HEK293 (cell line): ENCODE data around the gene TUFM.

Source experiments
- HOXA7 ChIP-seq: sonication (generic); formaldehyde crosslinking; IDR thresholded peaks from 2 replicates; pipeline ENCODE4 v1.8.1; 2022; ENCODE audit warnings: missing genetic modification reagents, borderline replicate concordance
- KLF9 ChIP-seq: fragments of 450-650 bp; formaldehyde crosslinking; IDR thresholded peaks from 2 replicates; pipeline ENCODE4 v1.5.1; 2016; ENCODE audit warnings: missing biosample characterization, missing genetic modification characterization, low read depth
- PBX3 ChIP-seq: sonication (generic); formaldehyde crosslinking; IDR thresholded peaks from 2 replicates; pipeline ENCODE4 v1.8.1; 2022; ENCODE audit warnings: mild to moderate bottlenecking, moderate library complexity, missing genetic modification reagents
- SCRT1 ChIP-seq: fragments of 450-650 bp; formaldehyde crosslinking; IDR thresholded peaks from 2 replicates; pipeline ENCODE4 v1.5.1; 2016; ENCODE audit warnings: missing biosample characterization, missing genetic modification characterization, borderline replicate concordance
- ZBTB11 ChIP-seq: fragments of 450-650 bp; formaldehyde crosslinking; conservative IDR thresholded peaks from 2 replicates; pipeline ENCODE4 v1.5.1; 2016; ENCODE audit warnings: low read depth, missing biosample characterization, missing genetic modification characterization
- ZBTB20 ChIP-seq: fragments of 450-650 bp; formaldehyde crosslinking; IDR thresholded peaks from 2 replicates; pipeline ENCODE4 v1.5.1; 2016; ENCODE audit warnings: missing biosample characterization, missing genetic modification characterization
- ZBTB48 ChIP-seq: fragments of 450-650 bp; formaldehyde crosslinking; IDR thresholded peaks from 2 replicates; pipeline ENCODE4 v1.5.1; 2016; ENCODE audit warnings: missing biosample characterization, missing genetic modification characterization
- ZFP41 ChIP-seq: fragments of 450-650 bp; formaldehyde crosslinking; IDR thresholded peaks from 2 replicates; pipeline ENCODE4 v1.5.1; 2016; ENCODE audit warnings: missing biosample characterization, missing genetic modification characterization, borderline replicate concordance
- ZNF138 ChIP-seq: fragments of 450-650 bp; formaldehyde crosslinking; IDR thresholded peaks from 2 replicates; pipeline ENCODE4 v1.5.1; 2016; ENCODE audit warnings: missing biosample characterization, missing genetic modification characterization, borderline replicate concordance
- ZNF2 ChIP-seq: fragments of 450-650 bp; formaldehyde crosslinking; IDR thresholded peaks from 2 replicates; pipeline ENCODE4 v1.5.1; 2016; ENCODE audit warnings: missing biosample characterization, missing genetic modification characterization
- ZNF248 ChIP-seq: fragments of 450-650 bp; formaldehyde crosslinking; IDR thresholded peaks from 2 replicates; pipeline ENCODE4 v1.5.1; 2017; ENCODE audit warnings: missing biosample characterization, missing genetic modification characterization
- ZNF335 ChIP-seq: fragments of 450-650 bp; formaldehyde crosslinking; conservative IDR thresholded peaks from 2 replicates; pipeline ENCODE4 v1.5.1; 2016; ENCODE audit warnings: missing biosample characterization, missing genetic modification characterization
- ZNF354C ChIP-seq: fragments of 450-650 bp; formaldehyde crosslinking; IDR thresholded peaks from 2 replicates; pipeline ENCODE4 v1.5.1; 2016; ENCODE audit warnings: missing biosample characterization, missing genetic modification characterization, low read depth, borderline replicate concordance
- ZNF37A ChIP-seq: fragments of 450-650 bp; IDR thresholded peaks from 2 replicates; pipeline ENCODE4 v1.5.1; 2018; ENCODE audit warnings: missing biosample characterization, missing genetic modification characterization
- ZNF488 ChIP-seq: fragments of 450-650 bp; formaldehyde crosslinking; IDR thresholded peaks from 2 replicates; pipeline ENCODE4 v1.5.1; 2016; ENCODE audit warnings: missing biosample characterization, missing genetic modification characterization
- ZNF518A ChIP-seq: fragments of 450-650 bp; formaldehyde crosslinking; conservative IDR thresholded peaks from 2 replicates; pipeline ENCODE4 v1.5.1; 2016; ENCODE audit warnings: low read depth, missing biosample characterization, missing genetic modification characterization
- ZNF585B ChIP-seq: fragments of 450-650 bp; formaldehyde crosslinking; IDR thresholded peaks from 2 replicates; pipeline ENCODE4 v1.5.1; 2016; ENCODE audit warnings: missing biosample characterization, missing genetic modification characterization
- ZNF623 ChIP-seq: fragments of 450-650 bp; formaldehyde crosslinking; IDR thresholded peaks from 2 replicates; pipeline ENCODE4 v1.5.1; 2016; ENCODE audit warnings: missing biosample characterization, missing genetic modification characterization
- ZNF664 ChIP-seq: fragments of 450-650 bp; formaldehyde crosslinking; IDR thresholded peaks from 2 replicates; pipeline ENCODE4 v1.5.1; 2016; ENCODE audit warnings: missing biosample characterization, missing genetic modification characterization
- ZNF670 ChIP-seq: fragments of 450-650 bp; formaldehyde crosslinking; IDR thresholded peaks from 2 replicates; pipeline ENCODE4 v1.5.1; 2016; ENCODE audit warnings: missing biosample characterization, missing genetic modification characterization, low read depth
- ZNF776 ChIP-seq: fragments of 450-650 bp; formaldehyde crosslinking; IDR thresholded peaks from 2 replicates; pipeline ENCODE4 v1.5.0; 2017; ENCODE audit warnings: missing biosample characterization, missing genetic modification characterization, borderline replicate concordance
- ZNF791 ChIP-seq: fragments of 450-650 bp; formaldehyde crosslinking; IDR thresholded peaks from 2 replicates; pipeline ENCODE4 v1.5.1; 2016; ENCODE audit warnings: missing biosample characterization, missing genetic modification characterization
- ZNF843 ChIP-seq: fragments of 450-650 bp; formaldehyde crosslinking; IDR thresholded peaks from 2 replicates; pipeline ENCODE4 v1.5.1; 2016; ENCODE audit warnings: missing biosample characterization, missing genetic modification characterization
- ZSCAN30 ChIP-seq: fragments of 450-650 bp; IDR thresholded peaks from 2 replicates; pipeline ENCODE4 v1.5.1; 2018; ENCODE audit warnings: missing biosample characterization, mild to moderate bottlenecking, missing genetic modification characterization, moderate library complexity

Gene TUFM

GRCh38 chr16:28846080-28846932 is at the start of gene TUFM (continued):
- TF ChIP-seq ZNF670 (tag by site-specific recombination) (no peak), ZBTB20 (tag by site-specific recombination) (peak; percentile 38; the same call in 1 of the 2 replicates), ZNF248 (tag by site-specific recombination) (no peak), ZNF138 (no peak), PBX3 (peak; percentile 70; the same call in 1 of the 2 replicates), ZNF488 (tag by site-specific recombination) (no peak), ZBTB48 (tag by site-specific recombination) (peak; percentile 26; the same call in 1 of the 2 replicates), ZNF335 (tag by site-specific recombination) (peak; percentile 97), SCRT1 (tag by site-specific recombination) (no peak), ZNF623 (tag by site-specific recombination) (no peak; the same call in 1 of the 2 replicates), HOXA7 (CRISPR knock-in tag) (no peak), KLF9 (tag by site-specific recombination) (peak; percentile 8; the same call in 1 of the 2 replicates), ZNF2 (no peak), ZBTB11 (tag by site-specific recombination) (peak; percentile 98), ZNF585B (tag by site-specific recombination) (no peak), ZNF37A (no peak), ZNF354C (tag by site-specific recombination) (no peak), ZSCAN30 (tag by site-specific recombination) (peak; percentile 73; the same call in 1 of the 2 replicates), ZNF518A (tag by site-specific recombination) (peak; percentile 84), ZNF843 (no peak), ZFP41 (tag by site-specific recombination) (no peak), ZNF776 (no peak), ZNF664 (no peak), ZNF791 (no peak)
- TF ChIP-seq, all 188 proteins: peak for 60
